SW 1271 (cell line): ENCODE results near the gene LRIG2.
A peak's percentile ranks its signal among the peaks of the same experiment; 100 is the strongest.
"Not testable (repeated sequence)": the region's sequence is repeated elsewhere in the genome, so short reads cannot be mapped to it uniquely, and the experiment has no call there.

ENCODE experiments used
- DNase-seq, 2 experiments: peaks; one replicate each; lab custom pipeline; 2025; lab: John Stamatoyannopoulos, UW

Gene LRIG2

GRCh38 chr1:113072757-113073478 lies at the start of gene LRIG2:
TSS of gene LRIG2 (plus strand) at chr1:113073198. CDS start at chr1:113073407, 209 bp downstream.
- peak; percentile 89 to 96 for DNase-seq

GRCh38 chr1:113023316-113023715 lies 49.7 kb upstream of the LRIG2 start:
- not testable (repeated sequence) for DNase-seq

- no peak for DNase-seq
Observed at GRCh38 chr1:113027007-113027406, 46.0 kb upstream of the LRIG2 start.

- no peak for DNase-seq
Observed at GRCh38 chr1:113027449-113027848, 45.5 kb upstream of the LRIG2 start.

GRCh38 chr1:113029822-113030221 lies 43.2 kb upstream of the LRIG2 start:
- DNase-seq, result no peak

- no peak for DNase-seq
Observed at GRCh38 chr1:113031171-113031933, 41.6 kb upstream of the LRIG2 start.

- DNase-seq, result no peak
Observed at GRCh38 chr1:113035086-113035485, 37.9 kb upstream of the LRIG2 start.

- no peak for DNase-seq
Observed at GRCh38 chr1:113036639-113037321, 36.2 kb upstream of the LRIG2 start.

- DNase-seq, result no peak
Observed at GRCh38 chr1:113040041-113040440, 33.0 kb upstream of the LRIG2 start.

GRCh38 chr1:113040718-113041412 lies 32.1 kb upstream of the LRIG2 start:
- no peak for DNase-seq

- DNase-seq, result no peak
Observed at GRCh38 chr1:113041569-113042284, 31.3 kb upstream of the LRIG2 start.

GRCh38 chr1:113042285-113043143 lies 30.5 kb upstream of the LRIG2 start:
- peak; percentile 12 to 72 for DNase-seq

GRCh38 chr1:113043144-113043488 lies 29.9 kb upstream of the LRIG2 start:
- DNase-seq, result not testable (repeated sequence)

GRCh38 chr1:113046569-113046968 lies 26.4 kb upstream of the LRIG2 start:
- DNase-seq, result no peak

GRCh38 chr1:113048064-113048463 lies 24.9 kb upstream of the LRIG2 start:
- no peak for DNase-seq

- DNase-seq, result no peak
Observed at GRCh38 chr1:113053344-113054126, 19.5 kb upstream of the LRIG2 start.

GRCh38 chr1:113055570-113055969 lies 17.4 kb upstream of the LRIG2 start:
- no peak for DNase-seq

- DNase-seq, result no peak
Observed at GRCh38 chr1:113057006-113057405, 16.0 kb upstream of the LRIG2 start.

GRCh38 chr1:113058941-113059706 lies 13.9 kb upstream of the LRIG2 start:
- no peak for DNase-seq
